HAP-1 (cell line): ENCODE results near the gene EPB41L5.

Experiments used
- DNase-seq, 2 experiments: peaks; one replicate each; pipeline ENCODE4 v3.0.0-alpha.2; 2016 to 2020; ENCODE audit warnings: low spot score in 2 of 2
- H3K27me3 ChIP-seq: fragments of 250-450 bp; sonication (Bioruptor Pico); 2 replicates; pipeline ENCODE4 v1.5.1; 2020; ENCODE audit warnings: low read depth, mild to moderate bottlenecking, moderate library complexity
- H3K36me3 ChIP-seq: fragments of 250-450 bp; sonication (Bioruptor Pico); replicated peaks from 2 replicates; pipeline ENCODE4 v1.5.1; 2020; ENCODE audit warnings: mild to moderate bottlenecking
- H3K4me1 ChIP-seq: fragments of 250-450 bp; sonication (Bioruptor Pico); 2 replicates; pipeline ENCODE4 v1.5.1; 2020; ENCODE audit warnings: mild to moderate bottlenecking
- H3K4me3 ChIP-seq: fragments of 250-450 bp; sonication (Bioruptor Pico); 2 replicates; pipeline ENCODE4 v1.5.1; 2020; ENCODE audit warnings: mild to moderate bottlenecking, moderate library complexity
- H3K9me3 ChIP-seq: fragments of 250-450 bp; sonication (Bioruptor Pico); 2 replicates; pipeline ENCODE4 v1.5.1; 2020; ENCODE audit warnings: mild to moderate bottlenecking, moderate library complexity
- in situ Hi-C: fragments of 300-500 bp; cut with MboI; formaldehyde crosslinking; loops from 3 replicates; pipeline ENCODE4 v1.14.3; 2020; ENCODE audit warnings: low sequenced_read_pairs, inconsistent platforms, mixed read lengths

The EPB41L5 gene

DNA sequence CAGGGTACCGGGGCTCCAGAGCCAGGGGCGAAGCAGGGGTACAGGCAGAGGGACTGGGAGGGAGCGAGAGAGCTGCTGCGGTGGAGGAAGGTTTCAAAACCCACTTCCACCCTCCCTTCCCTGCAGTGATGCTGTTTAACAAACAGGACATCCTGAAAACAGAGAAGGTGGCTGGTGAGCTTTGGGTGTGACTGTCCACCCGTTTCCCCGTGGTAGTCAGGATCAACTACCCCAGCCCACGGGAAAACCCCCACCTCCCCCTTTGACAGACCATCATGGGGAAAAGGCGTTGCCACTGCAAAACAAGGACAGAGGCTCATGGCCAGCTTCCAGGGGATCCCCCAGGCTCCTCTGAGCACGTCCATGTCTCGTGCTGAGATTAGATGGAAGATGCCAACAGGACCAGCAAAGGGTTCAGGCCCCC, 197.4 kb downstream of the EPB41L5 start:
- Histone ChIP-seq H3K36me3 (no peaks in the 10 kb centered on the region), H3K27me3 (no peaks in the 10 kb centered on the region), H3K9me3 (no peaks in the 10 kb centered on the region), H3K4me1 (no peaks in the 10 kb centered on the region), H3K4me3 (no peak overlapping the region)
- in situ Hi-C loops: no loop called here
- no peak for DNase-seq

DNA sequence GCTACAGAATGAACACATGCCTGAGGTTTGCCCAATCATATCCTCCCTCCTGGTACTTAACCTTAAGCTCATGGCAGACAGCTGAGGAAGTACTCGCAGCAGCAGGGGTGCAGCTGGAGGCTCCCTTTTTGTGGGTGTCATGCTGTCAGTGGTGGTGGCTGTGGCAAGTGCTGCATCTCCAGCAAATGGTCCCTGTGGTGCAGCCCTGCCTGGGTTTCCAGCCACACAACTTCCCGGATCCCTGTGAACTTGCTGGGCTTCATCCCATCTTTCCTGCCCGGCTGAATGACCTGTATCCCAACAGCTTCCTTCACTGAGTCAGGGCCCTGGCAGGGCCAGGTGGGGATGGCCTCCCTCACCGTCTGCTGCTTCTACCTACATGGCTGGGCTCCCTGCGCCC, 205.3 kb downstream of the EPB41L5 start:
- in situ Hi-C loops: no loop called here
- peaks cover 4% of the 10 kb centered on the region for H3K36me3 ChIP-seq

DNA sequence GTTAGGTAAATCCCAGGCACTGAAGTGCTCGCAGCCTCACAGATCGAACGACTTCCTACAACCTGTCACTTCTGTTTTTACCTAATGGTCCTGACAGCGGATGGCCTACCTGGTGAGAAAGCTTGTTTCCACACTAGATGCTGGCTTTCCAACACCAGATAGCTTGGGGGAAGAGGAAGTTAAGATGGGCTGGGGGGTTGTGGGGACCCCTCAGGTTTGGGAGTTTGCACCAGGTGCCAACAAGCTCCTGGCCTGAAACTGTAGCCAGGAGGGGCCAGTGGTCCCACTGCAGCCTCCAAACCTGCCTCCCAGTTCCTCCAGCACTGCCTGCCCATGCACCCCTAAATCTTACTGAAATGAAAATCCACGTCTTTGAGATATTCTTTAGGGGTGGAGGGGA, 206.4 kb downstream of the EPB41L5 start:
- Histone ChIP-seq H3K27me3 (no peaks in the 10 kb centered on the region), H3K4me3 (no peak overlapping the region), H3K9me3 (0 out of 2 replicates have a peak, but pooled peaks cover 9% of the 10 kb centered on the region), H3K36me3 (peaks cover 4% of the 10 kb centered on the region), H3K4me1 (peaks cover 10% of the 10 kb centered on the region)
- in situ Hi-C loops: no loop called here
- DNase-seq: no peak

More for the DNA sequence above, 205.3 kb downstream of the EPB41L5 start:
- H3K9me3 ChIP-seq: 0 out of 2 replicates have a peak, but pooled peaks cover 9% of the 10 kb centered on the region
- DNase-seq: no peak
- H3K4me1 ChIP-seq: peaks cover 6% of the 10 kb centered on the region
- no peak overlapping the region for H3K4me3 ChIP-seq
- no peaks in the 10 kb centered on the region for H3K27me3 ChIP-seq

- no peak for DNase-seq
- in situ Hi-C loops: no loop called here
- no peak overlapping the region for H3K4me3 ChIP-seq
- no peaks in the 10 kb centered on the region for H3K27me3 ChIP-seq
- H3K36me3 ChIP-seq: peaks cover 4% of the 10 kb centered on the region
- peaks cover 10% of the 10 kb centered on the region for H3K4me1 ChIP-seq
- H3K9me3 ChIP-seq: 0 out of 2 replicates have a peak, but pooled peaks cover 9% of the 10 kb centered on the region
Observed at GRCh38 chr2:120219766-120220165, 206.9 kb downstream of the EPB41L5 start.

GRCh38 chr2:120220756-120221155, 207.9 kb downstream of the EPB41L5 start:
- in situ Hi-C loops: no loop called here
- H3K4me1 ChIP-seq: peaks cover 10% of the 10 kb centered on the region

DNA sequence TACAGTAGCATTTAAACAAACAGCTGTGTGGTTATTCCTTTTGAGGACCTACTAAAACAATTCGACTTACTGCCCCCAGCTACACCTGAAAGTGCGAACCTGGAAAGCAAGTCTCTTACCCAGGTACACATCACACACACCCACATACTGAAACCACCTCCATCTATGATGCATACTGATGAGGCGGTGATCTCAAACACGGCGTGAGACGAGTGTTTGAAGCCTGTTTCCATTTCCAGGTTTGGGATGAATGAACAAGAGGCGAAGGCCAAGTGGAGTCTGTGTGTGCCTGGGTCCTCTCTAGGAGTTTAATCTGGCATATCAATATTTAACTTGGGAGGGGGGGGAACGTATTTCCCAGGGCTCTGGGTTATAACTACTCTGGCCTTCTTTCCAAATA, 208.7 kb downstream of the EPB41L5 start:
- H3K27me3 ChIP-seq: no peaks in the 10 kb centered on the region
- H3K9me3 ChIP-seq: 0 out of 2 replicates have a peak, but pooled peaks cover 9% of the 10 kb centered on the region
- in situ Hi-C loops: no loop called here
- DNase-seq: no peak
- H3K4me1 ChIP-seq: peaks cover 10% of the 10 kb centered on the region
- peaks cover 4% of the 10 kb centered on the region for H3K36me3 ChIP-seq
- no peak overlapping the region for H3K4me3 ChIP-seq

More at GRCh38 chr2:120220756-120221155, 207.9 kb downstream of the EPB41L5 start:
- Histone ChIP-seq H3K36me3 (peaks cover 4% of the 10 kb centered on the region), H3K9me3 (0 out of 2 replicates have a peak, but pooled peaks cover 9% of the 10 kb centered on the region), H3K27me3 (no peaks in the 10 kb centered on the region), H3K4me3 (no peak overlapping the region)
- no peak for DNase-seq

DNA sequence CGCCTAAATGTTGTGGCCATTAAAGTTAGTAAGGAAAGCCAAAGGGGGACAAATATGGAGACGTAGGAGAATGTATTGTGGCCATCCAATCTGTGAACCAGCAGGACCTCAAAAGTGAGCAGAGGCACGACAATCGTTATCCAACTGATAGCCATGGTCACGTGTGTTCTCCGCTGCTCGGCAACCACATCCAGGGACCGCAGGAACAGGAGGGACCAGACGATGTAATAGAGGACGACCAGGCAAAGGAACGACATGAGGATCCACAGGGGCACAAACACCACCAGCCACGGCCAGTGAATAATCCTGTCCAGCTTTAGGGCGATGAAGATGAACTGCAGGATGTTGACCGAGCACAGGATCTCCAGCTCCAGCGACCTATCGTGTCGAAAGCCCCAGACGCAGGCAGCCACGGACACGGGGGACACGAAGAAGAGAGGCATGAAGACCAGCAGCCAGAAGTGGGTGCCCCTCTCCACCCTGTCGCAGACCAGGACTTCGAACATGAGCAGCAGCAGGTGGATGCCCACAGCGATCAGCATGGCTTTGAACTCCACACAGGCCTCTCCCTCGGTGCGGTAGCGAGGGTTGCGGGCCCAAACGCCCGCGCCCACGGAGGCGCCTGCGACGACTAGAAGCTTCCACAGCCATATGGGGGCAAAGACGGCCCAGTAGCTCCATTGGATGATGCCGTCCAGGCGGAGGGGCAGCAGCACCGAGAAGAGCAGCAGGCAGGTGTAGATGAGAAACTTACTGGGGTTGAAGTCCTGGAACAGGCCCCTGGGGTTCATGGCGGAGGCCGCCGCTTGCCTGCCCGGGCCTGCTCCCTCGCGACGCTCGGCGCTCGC, 209.5 kb downstream of the EPB41L5 start:
- H3K4me3 ChIP-seq: no peak overlapping the region
- H3K9me3 ChIP-seq: 0 out of 2 replicates have a peak, but pooled peaks cover 9% of the 10 kb centered on the region
- no peak for DNase-seq
- peaks cover 10% of the 10 kb centered on the region for H3K4me1 ChIP-seq
- in situ Hi-C loops: no loop called here
- no peaks in the 10 kb centered on the region for H3K27me3 ChIP-seq
- H3K36me3 ChIP-seq: peaks cover 4% of the 10 kb centered on the region

DNA sequence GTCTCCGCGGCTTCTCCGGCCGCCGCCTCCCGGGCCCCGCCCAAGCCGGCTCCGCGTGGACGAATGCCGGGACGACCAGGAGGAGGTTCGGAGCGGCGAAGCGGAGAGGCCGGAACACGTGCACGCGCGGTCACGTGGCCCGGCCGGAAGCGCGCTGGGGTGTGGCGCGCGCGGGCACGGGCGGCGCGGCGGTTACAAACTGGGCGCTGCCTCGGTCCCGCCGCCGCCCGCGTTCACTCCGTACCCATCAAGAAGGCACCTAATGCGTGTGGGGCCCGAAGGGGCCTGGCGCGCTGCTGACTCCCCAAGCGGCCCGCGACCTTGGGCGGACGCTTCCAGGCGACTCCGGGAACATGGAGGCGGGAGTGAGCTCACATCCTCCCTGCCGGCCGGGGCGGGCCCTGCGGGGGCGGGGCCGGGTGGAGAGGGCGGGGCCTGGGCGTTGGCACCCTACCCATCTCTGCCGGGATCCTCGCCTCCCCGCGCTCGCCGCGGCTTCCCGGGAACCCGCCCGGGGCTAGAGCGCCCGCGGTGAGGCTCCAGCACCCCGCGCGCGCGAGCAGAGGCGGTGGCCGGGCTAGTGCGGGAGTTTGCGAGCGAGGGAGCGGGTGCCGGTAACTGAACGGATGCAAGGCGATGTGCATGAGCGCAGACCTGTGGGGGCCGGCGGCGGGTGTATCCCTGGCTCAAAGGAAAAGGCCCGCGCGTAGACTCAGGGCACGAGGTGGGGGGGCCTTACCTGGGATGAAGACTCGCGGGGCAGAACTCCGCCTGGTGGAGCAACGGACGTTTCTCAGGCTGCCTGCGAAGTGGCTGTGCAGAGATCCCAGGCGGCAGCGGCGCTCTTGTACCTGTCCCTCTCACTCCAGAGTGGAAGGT, 210.4 kb downstream of the EPB41L5 start, which contains the start of gene TMEM185B:
TSS of gene TMEM185B (minus strand) at position 367 of the 879 bp plus-strand sequence. CDS start 424 bp downstream, outside the sequence.
- Histone ChIP-seq H3K9me3 (0 out of 2 replicates have a peak, but pooled peaks cover 9% of the 10 kb centered on the region), H3K4me1 (peaks cover 10% of the 10 kb centered on the region), H3K27me3 (no peaks in the 10 kb centered on the region), H3K36me3 (peaks cover 4% of the 10 kb centered on the region), H3K4me3 (peak within 1 kb of the TSS; percentile 40)
- in situ Hi-C loops: no loop called here
- peak; percentile 72 to 93 for DNase-seq

GRCh38 chr2:120224256-120224655, 211.4 kb downstream of the EPB41L5 start:
- no peaks in the 10 kb centered on the region for H3K27me3 ChIP-seq
- in situ Hi-C loops: no loop called here
- no peak for DNase-seq
- H3K4me1 ChIP-seq: peaks cover 10% of the 10 kb centered on the region
- H3K36me3 ChIP-seq: peaks cover 4% of the 10 kb centered on the region
- no peak overlapping the region for H3K4me3 ChIP-seq
- H3K9me3 ChIP-seq: 0 out of 2 replicates have a peak, but pooled peaks cover 9% of the 10 kb centered on the region

DNA sequence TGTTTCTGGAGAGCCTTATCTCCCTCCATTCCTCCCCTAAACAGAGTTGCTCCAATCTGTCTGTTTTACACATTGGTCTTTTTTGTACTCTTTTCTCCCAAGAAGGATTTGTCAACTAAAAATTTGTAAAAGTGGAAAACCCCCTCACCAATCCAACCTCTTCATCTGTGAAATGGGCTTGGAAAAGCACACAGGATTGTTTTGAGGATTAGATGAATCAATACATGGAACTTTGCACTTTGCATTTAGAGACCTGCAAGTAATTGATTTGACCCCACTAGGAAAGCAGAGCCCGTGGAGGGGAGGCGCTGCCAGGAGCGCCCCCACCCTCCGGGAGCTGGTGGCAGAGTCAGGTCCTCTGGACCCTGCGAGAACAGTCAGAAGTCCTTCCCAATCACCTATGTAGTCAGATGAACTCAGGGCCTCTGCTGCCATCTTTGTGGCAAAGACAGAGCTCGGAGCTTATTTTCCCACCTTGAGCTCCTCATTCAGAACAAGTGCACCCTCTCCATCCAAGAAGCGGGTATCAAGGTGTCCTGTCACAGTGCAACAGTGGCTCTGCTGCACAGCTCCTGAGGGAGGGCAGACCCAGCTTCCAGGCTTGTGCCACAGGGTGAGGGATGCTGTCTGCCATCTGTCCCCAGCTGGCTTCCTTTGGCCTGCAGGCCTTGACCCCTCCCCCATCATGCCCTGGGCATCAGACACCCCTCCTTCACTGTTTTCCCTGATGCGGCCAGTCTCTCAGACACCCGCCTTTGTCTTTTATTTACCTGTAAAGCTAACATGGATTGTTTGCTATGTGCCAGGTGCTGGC, 212.1 kb downstream of the EPB41L5 start:
- DNase-seq: no peak
- in situ Hi-C loops: no loop called here
- no peaks in the 10 kb centered on the region for H3K27me3 ChIP-seq
- peaks cover 10% of the 10 kb centered on the region for H3K4me1 ChIP-seq
- peaks cover 4% of the 10 kb centered on the region for H3K36me3 ChIP-seq
- H3K4me3 ChIP-seq: no peak overlapping the region
- H3K9me3 ChIP-seq: 0 out of 2 replicates have a peak, but pooled peaks cover 9% of the 10 kb centered on the region

GRCh38 chr2:120225549-120226065, 212.7 kb downstream of the EPB41L5 start:
- 0 out of 2 replicates have a peak, but pooled peaks cover 9% of the 10 kb centered on the region for H3K9me3 ChIP-seq
- in situ Hi-C loops: no loop called here
- DNase-seq: no peak
- H3K4me1 ChIP-seq: peaks cover 10% of the 10 kb centered on the region
- H3K27me3 ChIP-seq: no peaks in the 10 kb centered on the region
- H3K36me3 ChIP-seq: peaks cover 4% of the 10 kb centered on the region
- H3K4me3 ChIP-seq: no peak overlapping the region

- Histone ChIP-seq H3K9me3 (0 out of 2 replicates have a peak, but pooled peaks cover 9% of the 10 kb centered on the region), H3K4me1 (peaks cover 10% of the 10 kb centered on the region), H3K36me3 (peaks cover 4% of the 10 kb centered on the region), H3K4me3 (no peak overlapping the region), H3K27me3 (no peaks in the 10 kb centered on the region)
- no peak for DNase-seq
- in situ Hi-C loops: no loop called here
Observed at GRCh38 chr2:120226316-120226715, 213.4 kb downstream of the EPB41L5 start.
